SK-N-MC (cell line): ENCODE results near the gene LAT.

ENCODE experiments used
- EZH2 ChIP-seq: fragments of 200-600 bp; sonication (generic); IDR thresholded peaks from one replicate; pipeline ENCODE4 v1.6.1; 2017; ENCODE audit warnings: antibody characterized with exemption
- FOXP2 ChIP-seq: optimal IDR thresholded peaks from 2 replicates; pipeline ENCODE3; 2011; ENCODE audit warnings: mild to moderate bottlenecking, moderate library complexity; ENCODE audit not compliant: insufficient read depth; ENCODE audit errors: extremely low read length, control extremely low read depth
- POLR2AphosphoS5 ChIP-seq: IDR thresholded peaks from 2 replicates; pipeline ENCODE4 v1.6.1; 2012; ENCODE audit warnings: mild to moderate bottlenecking, low read depth, low read length, borderline replicate concordance

- TF ChIP-seq EZH2: no peak
- TF ChIP-seq POLR2AphosphoS5: no peak
- TF ChIP-seq FOXP2: no peak
These were observed 7.6 kb downstream of the LAT start for GRCh38 chr16:28992496-28992895.
